A673 (cell line): ENCODE measurements around the gene MRPS18C.

Experiments used
- EZH2 ChIP-seq: fragments of 200-600 bp; sonication (generic); IDR thresholded peaks from 2 replicates; pipeline ENCODE4 v1.6.1; 2017; ENCODE audit warnings: borderline replicate concordance, low read depth, mild to moderate bottlenecking, mixed read lengths, antibody characterized with exemption, low read length; ENCODE audit not compliant: poor library complexity, severe bottlenecking
- TF ChIP-seq, protein P1 (sequence below): fragments of 300-800, 200-600 bp; sonication (generic); conservative IDR thresholded peaks from 2 replicates; pipeline ENCODE4 v1.5.1; 2017; ENCODE audit warnings: low read depth, mild to moderate bottlenecking, antibody characterized with exemption, low read length, moderate library complexity, mixed read lengths

DNA sequence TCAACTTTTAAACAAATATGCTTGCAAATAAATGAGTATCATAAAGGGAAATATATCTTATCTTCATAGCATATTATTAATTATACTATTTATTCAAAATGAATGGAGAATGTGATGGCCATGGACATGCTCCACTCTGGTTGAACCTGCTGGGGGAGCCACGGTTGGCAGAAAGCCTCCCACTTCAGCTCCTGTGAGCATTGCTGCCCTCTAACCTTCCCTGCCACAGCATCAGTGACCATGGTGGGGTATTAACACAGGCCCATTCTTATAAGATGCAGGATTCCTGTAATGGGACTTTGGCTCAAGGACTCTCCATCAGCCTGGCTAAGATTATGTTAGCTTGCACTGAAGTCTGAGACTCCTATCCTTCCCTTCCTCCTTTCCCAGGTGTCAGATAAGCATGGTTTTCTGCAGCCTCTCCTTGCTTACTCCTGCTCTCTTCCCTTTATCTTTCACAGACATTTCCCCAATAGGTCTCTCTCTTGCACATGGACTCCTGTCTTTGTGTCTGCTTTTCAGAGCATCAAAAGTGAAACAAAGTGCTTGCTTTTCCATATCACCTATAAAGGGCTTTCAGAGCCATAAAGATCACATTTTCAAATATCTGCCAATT lies 34.0 kb downstream of the MRPS18C start:
- TF ChIP-seq, protein P1, sequence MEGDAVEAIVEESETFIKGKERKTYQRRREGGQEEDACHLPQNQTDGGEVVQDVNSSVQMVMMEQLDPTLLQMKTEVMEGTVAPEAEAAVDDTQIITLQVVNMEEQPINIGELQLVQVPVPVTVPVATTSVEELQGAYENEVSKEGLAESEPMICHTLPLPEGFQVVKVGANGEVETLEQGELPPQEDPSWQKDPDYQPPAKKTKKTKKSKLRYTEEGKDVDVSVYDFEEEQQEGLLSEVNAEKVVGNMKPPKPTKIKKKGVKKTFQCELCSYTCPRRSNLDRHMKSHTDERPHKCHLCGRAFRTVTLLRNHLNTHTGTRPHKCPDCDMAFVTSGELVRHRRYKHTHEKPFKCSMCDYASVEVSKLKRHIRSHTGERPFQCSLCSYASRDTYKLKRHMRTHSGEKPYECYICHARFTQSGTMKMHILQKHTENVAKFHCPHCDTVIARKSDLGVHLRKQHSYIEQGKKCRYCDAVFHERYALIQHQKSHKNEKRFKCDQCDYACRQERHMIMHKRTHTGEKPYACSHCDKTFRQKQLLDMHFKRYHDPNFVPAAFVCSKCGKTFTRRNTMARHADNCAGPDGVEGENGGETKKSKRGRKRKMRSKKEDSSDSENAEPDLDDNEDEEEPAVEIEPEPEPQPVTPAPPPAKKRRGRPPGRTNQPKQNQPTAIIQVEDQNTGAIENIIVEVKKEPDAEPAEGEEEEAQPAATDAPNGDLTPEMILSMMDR = no peak
- no peak for TF ChIP-seq EZH2
